Measurements from ENCODE around the gene TSHZ2. TPM values are rescaled to one million over a fixed set of nuclear protein-coding genes. Genes with fewer than 3 reads are reported as not detected.
"Not testable (repeated sequence)": the region's sequence is repeated elsewhere in the genome, so short reads cannot be mapped to it uniquely, and the experiment has no call there.

TSHZ2 gene
- total RNA-seq, 2 experiments from 2014 or later = 0.38 to 0.54 TPM

- DNase-seq (no peak), ATAC-seq (no peak)
- Mint-ChIP-seq H3K4me1 (ENCODE audit: low read depth) (peaks cover 6% of the 10 kb centered on the region), H3K27me3 (peaks cover 4% of the 10 kb centered on the region), H3K4me3 (no peak overlapping the region), H3K27ac (no peak overlapping the region), H3K9me3 (peaks cover 6% of the 10 kb centered on the region), H3K36me3 (ENCODE audit: low read depth) (peaks cover 1% of the 10 kb centered on the region)
- TF ChIP-seq CTCF (IDR thresholded peaks at IDR 0.05) = no peak
- intact Hi-C loops (cut with micrococcal nuclease) = no loop called here
- CTCF ChIA-PET = no interaction called here
- POLR2A ChIA-PET = no interaction called here
Measured at GRCh38 chr20:53428588-53428987, 456.4 kb downstream of the TSHZ2 start.

GRCh38 chr20:53428996-53429395 lies 456.8 kb downstream of the TSHZ2 start:
- no peak overlapping the region for H3K27ac Mint-ChIP-seq

GRCh38 chr20:53434662-53435061 lies 462.5 kb downstream of the TSHZ2 start:
- Mint-ChIP-seq H3K9me3 (peaks cover 1% of the 10 kb centered on the region), H3K4me3 (no peak overlapping the region), H3K36me3 (ENCODE audit: low read depth) (no peaks in the 10 kb centered on the region), H3K4me1 (ENCODE audit: low read depth) (no peaks in the 10 kb centered on the region), H3K27ac (no peak overlapping the region), H3K27me3 (no peaks in the 10 kb centered on the region)
- TF ChIP-seq CTCF (IDR thresholded peaks at IDR 0.05) = no peak
- intact Hi-C loops (cut with micrococcal nuclease) = no loop called here
- DNase-seq (no peak), ATAC-seq (no peak)
- ChIA-PET POLR2A (no interaction called here), CTCF (no interaction called here)

More at GRCh38 chr20:53428996-53429395, 456.8 kb downstream of the TSHZ2 start:
- Mint-ChIP-seq H3K4me3 (no peak overlapping the region), H3K27me3 (peaks cover 4% of the 10 kb centered on the region), H3K4me1 (ENCODE audit: low read depth) (peaks cover 6% of the 10 kb centered on the region), H3K9me3 (peaks cover 6% of the 10 kb centered on the region), H3K36me3 (ENCODE audit: low read depth) (peaks cover 1% of the 10 kb centered on the region)
- no peak for TF ChIP-seq CTCF (IDR thresholded peaks at IDR 0.05)
- intact Hi-C loops (cut with micrococcal nuclease) = no loop called here
- DNase-seq = no peak
- CTCF ChIA-PET = no interaction called here
- POLR2A ChIA-PET = no interaction called here
- ATAC-seq = no peak

- H3K27me3 Mint-ChIP-seq; CTCF ChIA-PET; H3K36me3 Mint-ChIP-seq (ENCODE audit: low read depth); H3K4me3 Mint-ChIP-seq; H3K9me3 Mint-ChIP-seq; H3K4me1 Mint-ChIP-seq (ENCODE audit: low read depth); intact Hi-C loops (cut with micrococcal nuclease); DNase-seq; H3K27ac Mint-ChIP-seq; POLR2A ChIA-PET; ATAC-seq: not testable (repeated sequence)
Measured at GRCh38 chr20:53436927-53437326, 464.8 kb downstream of the TSHZ2 start.

GRCh38 chr20:53438368-53438767 lies 466.2 kb downstream of the TSHZ2 start:
- intact Hi-C loops (cut with micrococcal nuclease) = no loop called here
- no peaks in the 10 kb centered on the region for H3K36me3 Mint-ChIP-seq (ENCODE audit: low read depth)
- TF ChIP-seq CTCF (IDR thresholded peaks at IDR 0.05) = no peak
- H3K4me3 Mint-ChIP-seq = no peak overlapping the region
- no peaks in the 10 kb centered on the region for H3K4me1 Mint-ChIP-seq (ENCODE audit: low read depth)
- POLR2A ChIA-PET = no interaction called here
- DNase-seq (no peak), ATAC-seq (no peak)
- CTCF ChIA-PET = no interaction called here
- H3K27me3 Mint-ChIP-seq = no peaks in the 10 kb centered on the region
- H3K9me3 Mint-ChIP-seq = no peaks in the 10 kb centered on the region
- no peak overlapping the region for H3K27ac Mint-ChIP-seq

GRCh38 chr20:53439046-53439445 lies 466.9 kb downstream of the TSHZ2 start:
- Mint-ChIP-seq H3K4me1 (ENCODE audit: low read depth) (no peaks in the 10 kb centered on the region), H3K4me3 (no peak overlapping the region), H3K9me3 (no peaks in the 10 kb centered on the region), H3K27ac (no peak overlapping the region), H3K27me3 (no peaks in the 10 kb centered on the region), H3K36me3 (ENCODE audit: low read depth) (no peaks in the 10 kb centered on the region)
- ChIA-PET POLR2A (interaction anchor here (1.6 kb wide), 1 partner anchor 9 kb away, joined by 4 read pairs; no protein-coding TSS in a partner anchor), CTCF (no interaction called here)
- ATAC-seq = no peak
- no peak for DNase-seq
- TF ChIP-seq CTCF (IDR thresholded peaks at IDR 0.05) = no peak
- intact Hi-C loops (cut with micrococcal nuclease) = no loop called here
